GM23338 (cell line): Measurements from ENCODE around the gene PHF23. TPM values are rescaled to one million over a fixed set of nuclear protein-coding genes. Genes with fewer than 3 reads are reported as not detected.

ENCODE experiments used
- ATAC-seq: fragments of 200-7000 bp; cut with Tn5 transposase; 3 replicates; pipeline ENCODE4 v1.9.1; 2020
- DNase-seq: peaks from one replicate; pipeline ENCODE4 v3.0.0-alpha.2; 2015; ENCODE audit warnings: low spot score
- H2AFZ ChIP-seq: fragments of 200-600 bp; sonication (generic); 2 replicates; pipeline ENCODE4 v1.8.0; 2016; ENCODE audit warnings: antibody characterized with exemption, mild to moderate bottlenecking, moderate library complexity
- H3F3A ChIP-seq: fragments of 200-600 bp; sonication (generic); replicated peaks from 2 replicates; pipeline ENCODE4 v1.8.0; 2017; ENCODE audit warnings: antibody characterized with exemption, mixed run types, low read depth
- H3K27ac ChIP-seq: fragments of 200-600 bp; sonication (generic); 2 replicates; pipeline ENCODE4 v1.6.1; 2016; ENCODE audit warnings: low read depth
- H3K27me3 ChIP-seq: fragments of 200-600 bp; sonication (generic); 2 replicates; pipeline ENCODE4 v1.8.0; 2016; ENCODE audit warnings: mild to moderate bottlenecking, mixed run types, moderate library complexity; ENCODE audit not compliant: insufficient read depth
- H3K36me3 ChIP-seq: fragments of 200-600 bp; sonication (generic); 2 replicates; pipeline ENCODE4 v1.8.0; 2016; ENCODE audit warnings: mild to moderate bottlenecking; ENCODE audit not compliant: insufficient read depth
- H3K4me1 ChIP-seq: fragments of 200-600 bp; sonication (generic); 2 replicates; pipeline ENCODE4 v1.8.0; 2016; ENCODE audit warnings: mild to moderate bottlenecking, moderate library complexity; ENCODE audit not compliant: insufficient read depth
- H3K4me2 ChIP-seq: fragments of 200-600 bp; sonication (generic); 2 replicates; pipeline ENCODE4 v1.7.1; 2017; ENCODE audit warnings: mixed run types
- H3K4me3 ChIP-seq: fragments of 200-600 bp; sonication (generic); 2 replicates; pipeline ENCODE4 v1.6.1; 2016; ENCODE audit warnings: mixed run types
- H3K79me2 ChIP-seq: fragments of 200-600 bp; sonication (generic); replicated peaks from 2 replicates; pipeline ENCODE4 v1.8.0; 2017; ENCODE audit warnings: mild to moderate bottlenecking; ENCODE audit not compliant: insufficient read depth
- H3K9me2 ChIP-seq: fragments of 200-600 bp; sonication (generic); 2 replicates; pipeline ENCODE4 v1.8.0; 2017; ENCODE audit not compliant: insufficient read depth
- H4K20me1 ChIP-seq: fragments of 200-600 bp; sonication (generic); replicated peaks from 2 replicates; pipeline ENCODE4 v1.8.0; 2017; ENCODE audit warnings: mild to moderate bottlenecking; ENCODE audit not compliant: insufficient read depth
- H3K27ac Mint-ChIP-seq: 2 replicates; pipeline ENCODE4 v1.8.0; 2020; ENCODE audit warnings: inconsistent platforms, mild to moderate bottlenecking, moderate library complexity, mixed read lengths
- H3K27me3 Mint-ChIP-seq: 3 replicates; pipeline ENCODE4 v1.8.0; 2022; ENCODE audit warnings: low read depth, mild to moderate bottlenecking, moderate library complexity, mixed read lengths, inconsistent platforms; ENCODE audit not compliant: insufficient read depth, poor library complexity
- H3K36me3 Mint-ChIP-seq: 3 replicates; pipeline ENCODE4 v1.8.0; 2021; ENCODE audit warnings: low read depth, mild to moderate bottlenecking, inconsistent platforms, moderate library complexity, mixed read lengths
- H3K4me1 Mint-ChIP-seq: 3 replicates; pipeline ENCODE4 v1.8.0; 2020; ENCODE audit warnings: mild to moderate bottlenecking, inconsistent platforms, mixed read lengths
- H3K4me3 Mint-ChIP-seq: 3 replicates; pipeline ENCODE4 v1.8.0; 2021; ENCODE audit warnings: moderate library complexity, mild to moderate bottlenecking, inconsistent platforms, mixed read lengths
- H3K9me3 Mint-ChIP-seq: 3 replicates; pipeline ENCODE4 v1.8.0; 2020; ENCODE audit warnings: moderate library complexity, mild to moderate bottlenecking, inconsistent platforms, mixed read lengths
- CTCF ChIP-seq, 2 experiments: fragments of 200-600 bp in 1 of 2; sonication (generic) in 1 of 2; conservative IDR thresholded peaks; 2 replicates each; pipeline versions ENCODE4 v1.5.1 to v1.6.1; 2016 to 2017; ENCODE audit warnings: antibody characterized with exemption in 2 of 2, low read depth in 2 of 2, mild to moderate bottlenecking in 2 of 2, moderate library complexity in 1 of 2
- EZH2 ChIP-seq: fragments of 200-600 bp; sonication (generic); IDR thresholded peaks from one replicate; pipeline ENCODE4 v1.8.0; 2017; ENCODE audit warnings: antibody characterized with exemption, mild to moderate bottlenecking, low read depth; ENCODE audit not compliant: unreplicated experiment
- EZH2phosphoT487 ChIP-seq: fragments of 200-600 bp; sonication (generic); IDR thresholded peaks from one replicate; pipeline ENCODE4 v1.8.1; 2018; ENCODE audit warnings: antibody characterized with exemption; ENCODE audit not compliant: unreplicated experiment
- JUNB ChIP-seq: IDR thresholded peaks from one replicate; pipeline ENCODE4 v1.6.1; 2016; ENCODE audit warnings: antibody characterized with exemption; ENCODE audit not compliant: unreplicated experiment
- NANOG ChIP-seq: IDR thresholded peaks from 2 replicates; pipeline ENCODE4 v1.6.1; 2016; ENCODE audit warnings: antibody characterized with exemption, borderline replicate concordance
- POLR2AphosphoS5 ChIP-seq: IDR thresholded peaks from 2 replicates; pipeline ENCODE4 v1.6.1; 2016; ENCODE audit warnings: antibody characterized with exemption, low read depth
- STAT1 ChIP-seq: IDR thresholded peaks from one replicate; pipeline ENCODE4 v1.6.1; 2016; ENCODE audit warnings: antibody characterized with exemption; ENCODE audit not compliant: unreplicated experiment
- ZNF114 ChIP-seq: fragments of 250-450 bp; sonication (Bioruptor Pico); IDR thresholded peaks from 2 replicates; pipeline ENCODE4 v1.5.0; 2020; ENCODE audit warnings: mild to moderate bottlenecking, moderate library complexity
- ZNF331 ChIP-seq: fragments of 250-450 bp; sonication (Bioruptor Pico); IDR thresholded peaks from 2 replicates; pipeline ENCODE4 v1.5.0; 2020; ENCODE audit warnings: low read depth, mild to moderate bottlenecking, moderate library complexity
- polyA plus RNA-seq: library from polyadenylated mRNA; unstranded; fragments of >200 nt; fragmentation: Nextera tagmentation; extraction: Ambion mirVana; gene quantifications from 2 replicates; pipeline ENCODE4 v1.2.1, GENCODE V29; 2016
- total RNA-seq: library from RNA; depleted of rRNA; stranded (reverse); fragments of >200 nt; shearing (Covaris generic); gene quantifications from 2 replicates; pipeline ENCODE4 v1.2.3, GENCODE V29; 2014
- TF ChIP-seq, protein P1 (sequence below): IDR thresholded peaks from 2 replicates; pipeline ENCODE4 v1.6.1; 2016; ENCODE audit warnings: antibody characterized with exemption
- TF ChIP-seq, protein P2 (sequence below): IDR thresholded peaks from one replicate; pipeline ENCODE4 v1.6.1; 2018; ENCODE audit warnings: antibody characterized with exemption; ENCODE audit not compliant: unreplicated experiment

PHF23 gene
- total and polyA plus RNA-seq, 2 experiments from 2014 or later, result 35.4 to 51.0 TPM

- TF ChIP-seq, protein P1, sequence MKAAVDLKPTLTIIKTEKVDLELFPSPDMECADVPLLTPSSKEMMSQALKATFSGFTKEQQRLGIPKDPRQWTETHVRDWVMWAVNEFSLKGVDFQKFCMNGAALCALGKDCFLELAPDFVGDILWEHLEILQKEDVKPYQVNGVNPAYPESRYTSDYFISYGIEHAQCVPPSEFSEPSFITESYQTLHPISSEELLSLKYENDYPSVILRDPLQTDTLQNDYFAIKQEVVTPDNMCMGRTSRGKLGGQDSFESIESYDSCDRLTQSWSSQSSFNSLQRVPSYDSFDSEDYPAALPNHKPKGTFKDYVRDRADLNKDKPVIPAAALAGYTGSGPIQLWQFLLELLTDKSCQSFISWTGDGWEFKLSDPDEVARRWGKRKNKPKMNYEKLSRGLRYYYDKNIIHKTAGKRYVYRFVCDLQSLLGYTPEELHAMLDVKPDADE, result no peak
- TF ChIP-seq, protein P2, sequence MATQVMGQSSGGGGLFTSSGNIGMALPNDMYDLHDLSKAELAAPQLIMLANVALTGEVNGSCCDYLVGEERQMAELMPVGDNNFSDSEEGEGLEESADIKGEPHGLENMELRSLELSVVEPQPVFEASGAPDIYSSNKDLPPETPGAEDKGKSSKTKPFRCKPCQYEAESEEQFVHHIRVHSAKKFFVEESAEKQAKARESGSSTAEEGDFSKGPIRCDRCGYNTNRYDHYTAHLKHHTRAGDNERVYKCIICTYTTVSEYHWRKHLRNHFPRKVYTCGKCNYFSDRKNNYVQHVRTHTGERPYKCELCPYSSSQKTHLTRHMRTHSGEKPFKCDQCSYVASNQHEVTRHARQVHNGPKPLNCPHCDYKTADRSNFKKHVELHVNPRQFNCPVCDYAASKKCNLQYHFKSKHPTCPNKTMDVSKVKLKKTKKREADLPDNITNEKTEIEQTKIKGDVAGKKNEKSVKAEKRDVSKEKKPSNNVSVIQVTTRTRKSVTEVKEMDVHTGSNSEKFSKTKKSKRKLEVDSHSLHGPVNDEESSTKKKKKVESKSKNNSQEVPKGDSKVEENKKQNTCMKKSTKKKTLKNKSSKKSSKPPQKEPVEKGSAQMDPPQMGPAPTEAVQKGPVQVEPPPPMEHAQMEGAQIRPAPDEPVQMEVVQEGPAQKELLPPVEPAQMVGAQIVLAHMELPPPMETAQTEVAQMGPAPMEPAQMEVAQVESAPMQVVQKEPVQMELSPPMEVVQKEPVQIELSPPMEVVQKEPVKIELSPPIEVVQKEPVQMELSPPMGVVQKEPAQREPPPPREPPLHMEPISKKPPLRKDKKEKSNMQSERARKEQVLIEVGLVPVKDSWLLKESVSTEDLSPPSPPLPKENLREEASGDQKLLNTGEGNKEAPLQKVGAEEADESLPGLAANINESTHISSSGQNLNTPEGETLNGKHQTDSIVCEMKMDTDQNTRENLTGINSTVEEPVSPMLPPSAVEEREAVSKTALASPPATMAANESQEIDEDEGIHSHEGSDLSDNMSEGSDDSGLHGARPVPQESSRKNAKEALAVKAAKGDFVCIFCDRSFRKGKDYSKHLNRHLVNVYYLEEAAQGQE, result no peak
- no peak for TF ChIP-seq ZNF331 (CRISPR knock-in tag)
- no peak for TF ChIP-seq POLR2AphosphoS5
- TF ChIP-seq EZH2, result no peak
- no peak for TF ChIP-seq CTCF (conservative IDR thresholded peaks at IDR 0.05; ENCODE audit: low read depth in 2 of 2)
- no peak for TF ChIP-seq JUNB
- TF ChIP-seq NANOG, result no peak
- TF ChIP-seq EZH2phosphoT487, result no peak
Observed at GRCh38 chr17:7203391-7203790, 35.9 kb downstream of the PHF23 start (continued).

GRCh38 chr17:7196651-7197401, 42.4 kb downstream of the PHF23 start:
- no peak overlapping the region for H3K27ac Mint-ChIP-seq
- H3K4me3 Mint-ChIP-seq, result no peak overlapping the region
- peaks cover 2% of the 10 kb centered on the region; the same call in 1 of the 3 replicates for H3K4me1 Mint-ChIP-seq
- H3K36me3 Mint-ChIP-seq, result peaks cover 65% of the 10 kb centered on the region
- H3K36me3 ChIP-seq, result peaks cover under 1% of the 10 kb centered on the region; the same call in 1 of the 2 replicates
- no peak for ATAC-seq
- H2AFZ ChIP-seq, result no peak overlapping the region
- no peak overlapping the region for H3K4me2 ChIP-seq
- no peaks in the 10 kb centered on the region; the same call in 1 of the 2 replicates for H3K4me1 ChIP-seq
- peaks cover 8% of the 10 kb centered on the region for H3K27me3 Mint-ChIP-seq
- H4K20me1 ChIP-seq, result no peaks in the 10 kb centered on the region; the same call in 1 of the 2 replicates
- no peaks in the 10 kb centered on the region for H3K79me2 ChIP-seq
- H3K4me3 ChIP-seq, result no peak overlapping the region
- no peak for DNase-seq
- H3K9me2 ChIP-seq, result no peaks in the 10 kb centered on the region
- H3K9me3 Mint-ChIP-seq, result no peaks in the 10 kb centered on the region
- no peaks in the 10 kb centered on the region for H3K27me3 ChIP-seq
- H3F3A ChIP-seq, result no peaks in the 10 kb centered on the region
- H3K27ac ChIP-seq, result no peak overlapping the region
- no peak for TF ChIP-seq EZH2phosphoT487
- no peak for TF ChIP-seq EZH2
- no peak for TF ChIP-seq ZNF114 (CRISPR knock-in tag)
- no peak for TF ChIP-seq CTCF (conservative IDR thresholded peaks at IDR 0.05; ENCODE audit: low read depth in 2 of 2)
- no peak for TF ChIP-seq ZNF331 (CRISPR knock-in tag)
- TF ChIP-seq, protein P1, result no peak
- TF ChIP-seq JUNB, result no peak
- no peak for TF ChIP-seq STAT1
- TF ChIP-seq, protein P2, result no peak
- TF ChIP-seq POLR2AphosphoS5, result no peak
